Measurements from ENCODE around the gene TPPP3. TPM values are rescaled to one million over a fixed set of nuclear protein-coding genes. Genes with fewer than 3 reads are reported as not detected.
"Not testable (repeated sequence)": the region's sequence is repeated elsewhere in the genome, so short reads cannot be mapped to it uniquely, and the experiment has no call there.

TPPP3 gene
- total and polyA plus RNA-seq, 9 donors, result 230 to 805 (median 584) TPM

GRCh38 chr16:67384778-67385510 lies 8.4 kb downstream of the TPPP3 start:
- peaks cover 12% of the 10 kb centered on the region for H3K4me1 ChIP-seq (ENCODE audit: control insufficient read depth, insufficient read depth, low read length)
- H3K4me3 ChIP-seq (ENCODE audit: low read length), result no peak overlapping the region
- no peak overlapping the region for H3K27ac ChIP-seq (ENCODE audit: low read length)
- 90% methylated on average over 3 of the region's 8 CpGs for WGBS (ENCODE audit: insufficient coverage)
- H3K27me3 ChIP-seq (ENCODE audit: control insufficient read depth, insufficient read depth, low read length), result no peaks in the 10 kb centered on the region
- no peaks in the 10 kb centered on the region for H3K9me3 ChIP-seq (replicated peaks; ENCODE audit: control insufficient read depth, low read depth, low read length)
- peak; percentile 7 for DNase-seq
- peaks cover 20% of the 10 kb centered on the region for H3K36me3 ChIP-seq (ENCODE audit: control insufficient read depth, insufficient read depth, low read length)

GRCh38 chr16:67383284-67383683 lies 10.0 kb downstream of the TPPP3 start:
- Histone ChIP-seq H3K4me1 (ENCODE audit: control insufficient read depth, insufficient read depth, low read length) (peaks cover 3% of the 10 kb centered on the region), H3K9me3 (replicated peaks; ENCODE audit: control insufficient read depth, low read depth, low read length) (no peaks in the 10 kb centered on the region), H3K36me3 (ENCODE audit: control insufficient read depth, insufficient read depth, low read length) (peaks cover 9% of the 10 kb centered on the region), H3K27ac (ENCODE audit: low read length) (no peak overlapping the region), H3K4me3 (ENCODE audit: low read length) (no peak overlapping the region), H3K27me3 (ENCODE audit: control insufficient read depth, insufficient read depth, low read length) (no peaks in the 10 kb centered on the region)
- DNase-seq, result peak; percentile 36
- 64% methylated on average over 2 of the region's 3 CpGs for WGBS (ENCODE audit: insufficient coverage)

DNA sequence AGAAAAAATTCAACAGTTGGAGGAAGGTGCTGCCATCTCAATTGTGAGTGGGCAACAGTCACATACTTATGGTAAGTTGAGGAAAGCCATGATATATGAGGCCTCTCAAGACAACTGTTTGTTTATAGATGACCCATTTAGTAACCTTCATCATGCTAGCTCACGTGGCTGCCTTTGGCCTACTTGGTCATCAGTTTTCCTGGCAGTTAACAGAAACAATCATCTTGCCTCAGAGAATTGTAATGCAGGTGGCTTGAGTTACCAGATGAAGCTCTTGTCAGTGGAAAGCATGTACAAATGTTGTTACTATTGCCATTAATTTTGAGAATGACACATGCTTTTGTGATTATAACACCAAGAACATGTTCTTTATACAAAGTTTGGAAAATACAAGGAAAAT lies 14.7 kb downstream of the TPPP3 start:
- no peak overlapping the region for H3K4me3 ChIP-seq (ENCODE audit: low read length)
- H3K9me3 ChIP-seq (replicated peaks; ENCODE audit: control insufficient read depth, low read depth, low read length), result no peaks in the 10 kb centered on the region
- DNase-seq, result peak; percentile 75
- H3K27me3 ChIP-seq (ENCODE audit: control insufficient read depth, insufficient read depth, low read length), result no peaks in the 10 kb centered on the region
- no CpG with 5 or more reads among the region's 1 CpG for WGBS (ENCODE audit: insufficient coverage)
- H3K36me3 ChIP-seq (ENCODE audit: control insufficient read depth, insufficient read depth, low read length), result no peaks in the 10 kb centered on the region
- no peak overlapping the region for H3K27ac ChIP-seq (ENCODE audit: low read length)
- H3K4me1 ChIP-seq (ENCODE audit: control insufficient read depth, insufficient read depth, low read length), result peaks cover 6% of the 10 kb centered on the region

- not testable (repeated sequence) for H3K27me3 ChIP-seq (ENCODE audit: control insufficient read depth, insufficient read depth, low read length); H3K9me3 ChIP-seq (replicated peaks; ENCODE audit: control insufficient read depth, low read depth, low read length); H3K4me3 ChIP-seq (ENCODE audit: low read length); H3K4me1 ChIP-seq (ENCODE audit: control insufficient read depth, insufficient read depth, low read length); H3K27ac ChIP-seq (ENCODE audit: low read length); H3K36me3 ChIP-seq (ENCODE audit: control insufficient read depth, insufficient read depth, low read length); DNase-seq
- WGBS (ENCODE audit: insufficient coverage), result 94% methylated on average over 6 of the region's 11 CpGs
Observed at GRCh38 chr16:67376012-67376411, 17.3 kb downstream of the TPPP3 start.

- Histone ChIP-seq H3K9me3 (replicated peaks; ENCODE audit: control insufficient read depth, low read depth, low read length) (no peaks in the 10 kb centered on the region), H3K27ac (ENCODE audit: low read length) (no peak overlapping the region), H3K27me3 (ENCODE audit: control insufficient read depth, insufficient read depth, low read length) (no peaks in the 10 kb centered on the region), H3K36me3 (ENCODE audit: control insufficient read depth, insufficient read depth, low read length) (no peaks in the 10 kb centered on the region), H3K4me1 (ENCODE audit: control insufficient read depth, insufficient read depth, low read length) (peaks cover 2% of the 10 kb centered on the region), H3K4me3 (ENCODE audit: low read length) (no peak overlapping the region)
- peak; percentile 84 for DNase-seq
Observed at GRCh38 chr16:67372664-67373063, 20.6 kb downstream of the TPPP3 start.

- Histone ChIP-seq H3K4me1 (ENCODE audit: control insufficient read depth, insufficient read depth, low read length) (peaks cover 2% of the 10 kb centered on the region), H3K9me3 (replicated peaks; ENCODE audit: control insufficient read depth, low read depth, low read length) (no peaks in the 10 kb centered on the region), H3K36me3 (ENCODE audit: control insufficient read depth, insufficient read depth, low read length) (no peaks in the 10 kb centered on the region), H3K27me3 (ENCODE audit: control insufficient read depth, insufficient read depth, low read length) (no peaks in the 10 kb centered on the region), H3K27ac (ENCODE audit: low read length) (no peak overlapping the region), H3K4me3 (ENCODE audit: low read length) (no peak overlapping the region)
- 90% methylated on average over 2 of the region's 4 CpGs for WGBS (ENCODE audit: insufficient coverage)
- DNase-seq, result no peak
Observed at GRCh38 chr16:67370661-67371060, 22.6 kb downstream of the TPPP3 start.

- no peak overlapping the region for H3K27ac ChIP-seq (ENCODE audit: low read length)
- H3K4me1 ChIP-seq (ENCODE audit: control insufficient read depth, insufficient read depth, low read length), result no peaks in the 10 kb centered on the region
- DNase-seq, result no peak
- H3K36me3 ChIP-seq (ENCODE audit: control insufficient read depth, insufficient read depth, low read length), result no peaks in the 10 kb centered on the region
- H3K9me3 ChIP-seq (replicated peaks; ENCODE audit: control insufficient read depth, low read depth, low read length), result no peaks in the 10 kb centered on the region
- no peak overlapping the region for H3K4me3 ChIP-seq (ENCODE audit: low read length)
- peaks cover 2% of the 10 kb centered on the region for H3K27me3 ChIP-seq (ENCODE audit: control insufficient read depth, insufficient read depth, low read length)
Observed at GRCh38 chr16:67364600-67365235, 28.6 kb downstream of the TPPP3 start.

DNA sequence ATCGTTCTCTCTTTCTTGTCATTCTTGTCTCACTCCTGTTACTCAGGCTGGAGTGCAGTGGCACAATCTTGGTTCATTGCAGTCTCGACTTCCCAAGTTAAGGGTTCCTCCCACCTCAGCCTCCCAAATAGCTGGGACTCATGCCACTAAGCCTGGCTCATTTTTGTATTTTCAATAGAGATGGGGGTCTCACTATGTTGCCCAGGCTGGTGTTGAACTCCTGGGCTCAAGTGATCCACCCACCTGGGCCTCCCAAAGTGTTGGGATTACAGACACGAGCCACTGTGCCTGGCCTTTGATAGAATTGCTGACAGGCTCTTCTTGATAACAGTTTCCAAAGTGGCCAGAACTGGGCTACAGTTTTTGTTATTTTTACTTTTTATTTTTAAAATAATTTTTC lies 32.3 kb downstream of the TPPP3 start:
- Histone ChIP-seq H3K9me3 (replicated peaks; ENCODE audit: control insufficient read depth, low read depth, low read length) (no peaks in the 10 kb centered on the region), H3K4me3 (ENCODE audit: low read length) (no peak overlapping the region), H3K27ac (ENCODE audit: low read length) (no peak overlapping the region), H3K36me3 (ENCODE audit: control insufficient read depth, insufficient read depth, low read length) (no peaks in the 10 kb centered on the region), H3K27me3 (ENCODE audit: control insufficient read depth, insufficient read depth, low read length) (peaks cover 5% of the 10 kb centered on the region), H3K4me1 (ENCODE audit: control insufficient read depth, insufficient read depth, low read length) (no peaks in the 10 kb centered on the region)
- WGBS (ENCODE audit: insufficient coverage), result no CpG with 5 or more reads among the region's 3 CpGs
- DNase-seq, result no peak

DNA sequence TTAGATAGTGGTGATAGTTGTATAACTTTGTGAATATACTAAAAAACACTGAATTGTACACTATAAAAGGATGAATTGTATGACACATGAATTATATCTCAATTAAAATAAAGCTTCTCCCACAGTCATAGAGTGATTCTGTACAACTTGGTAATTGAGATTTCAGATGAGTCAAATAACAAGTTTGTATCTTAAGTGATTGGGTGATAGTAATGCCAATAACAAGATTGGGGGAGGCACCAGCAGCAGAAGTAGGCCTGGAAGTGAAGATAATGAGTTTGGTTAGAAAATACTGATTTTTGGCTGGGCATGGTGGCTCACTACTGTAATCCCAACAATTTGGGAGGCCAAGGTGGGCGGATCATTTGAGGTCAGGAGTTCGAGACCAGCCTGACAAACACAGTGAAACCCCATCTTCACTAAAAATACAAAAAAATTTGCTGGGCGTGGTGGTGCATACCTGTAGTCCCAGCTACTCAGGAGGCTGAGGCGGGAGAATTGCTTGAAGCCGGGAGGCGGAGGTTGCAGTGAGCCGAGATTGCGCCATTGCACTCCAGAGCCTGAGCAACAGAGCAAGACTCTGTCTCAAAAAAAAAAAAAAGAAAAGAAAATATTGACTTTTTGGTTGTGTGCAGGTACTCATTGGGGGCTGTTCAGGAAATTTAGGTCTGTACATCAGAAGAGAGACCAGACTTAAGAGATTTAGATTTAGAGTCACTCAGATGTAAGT lies 33.6 kb downstream of the TPPP3 start:
- DNase-seq; H3K4me3 ChIP-seq (ENCODE audit: low read length); H3K4me1 ChIP-seq (ENCODE audit: control insufficient read depth, insufficient read depth, low read length); H3K27me3 ChIP-seq (ENCODE audit: control insufficient read depth, insufficient read depth, low read length); H3K27ac ChIP-seq (ENCODE audit: low read length); H3K36me3 ChIP-seq (ENCODE audit: control insufficient read depth, insufficient read depth, low read length); H3K9me3 ChIP-seq (replicated peaks; ENCODE audit: control insufficient read depth, low read depth, low read length): not testable (repeated sequence)
- 85% methylated on average over 6 of the region's 8 CpGs for WGBS (ENCODE audit: insufficient coverage)

GRCh38 chr16:67357561-67357960 lies 35.7 kb downstream of the TPPP3 start:
- DNase-seq, result no peak
- peaks cover 3% of the 10 kb centered on the region for H3K27me3 ChIP-seq (ENCODE audit: control insufficient read depth, insufficient read depth, low read length)
- no peaks in the 10 kb centered on the region for H3K36me3 ChIP-seq (ENCODE audit: control insufficient read depth, insufficient read depth, low read length)
- H3K27ac ChIP-seq (ENCODE audit: low read length), result no peak overlapping the region
- no peaks in the 10 kb centered on the region for H3K9me3 ChIP-seq (replicated peaks; ENCODE audit: control insufficient read depth, low read depth, low read length)
- H3K4me3 ChIP-seq (ENCODE audit: low read length), result no peak overlapping the region
- H3K4me1 ChIP-seq (ENCODE audit: control insufficient read depth, insufficient read depth, low read length), result no peaks in the 10 kb centered on the region
- WGBS (ENCODE audit: insufficient coverage), result 27% methylated on average over 3 of the region's 4 CpGs
